Activated CD4-positive, alpha-beta T cell treated with anti-CD3 and anti-CD28 coated beads for 1 hour (primary cell): ENCODE measurements around the gene TMEM239.
"Not testable (repeated sequence)": the region's sequence is repeated elsewhere in the genome, so short reads cannot be mapped to it uniquely, and the experiment has no call there.

ENCODE experiments used
- DNase-seq: peaks from one replicate; pipeline ENCODE4 v3.0.0-alpha.2; 2020

Gene TMEM239

GRCh38 chr20:2820896-2821869 is 5.0 kb downstream of the TMEM239 start:
- DNase-seq: no peak

GRCh38 chr20:2822073-2822472 is 5.9 kb downstream of the TMEM239 start:
- no peak for DNase-seq

- no peak for DNase-seq
These were observed 9.6 kb downstream of the TMEM239 start for GRCh38 chr20:2825761-2826160.

DNA sequence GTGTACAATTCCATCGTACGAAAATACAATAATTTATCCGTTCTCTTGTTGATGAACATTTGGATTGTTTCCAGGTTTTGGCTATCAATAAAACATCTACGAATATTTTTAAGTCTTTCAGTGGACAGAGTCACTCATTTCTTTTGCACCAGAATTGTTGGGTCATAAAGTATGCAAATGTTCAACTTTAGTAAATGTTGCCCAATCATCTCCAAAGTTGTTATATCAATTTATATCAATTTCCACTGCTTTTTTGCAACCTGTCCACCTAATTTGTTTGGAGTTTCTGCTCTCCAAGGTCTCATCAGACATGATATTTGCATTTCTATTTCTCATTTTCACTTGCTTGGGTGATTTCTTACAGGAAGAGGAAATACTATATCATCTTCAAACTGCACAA is 10.5 kb downstream of the TMEM239 start:
- no peak for DNase-seq

GRCh38 chr20:2829376-2829775 is 13.2 kb downstream of the TMEM239 start:
- no peak for DNase-seq

GRCh38 chr20:2831206-2831605 is 15.0 kb downstream of the TMEM239 start:
- not testable (repeated sequence) for DNase-seq

GRCh38 chr20:2833761-2834160 is 17.6 kb downstream of the TMEM239 start:
- no peak for DNase-seq

DNA sequence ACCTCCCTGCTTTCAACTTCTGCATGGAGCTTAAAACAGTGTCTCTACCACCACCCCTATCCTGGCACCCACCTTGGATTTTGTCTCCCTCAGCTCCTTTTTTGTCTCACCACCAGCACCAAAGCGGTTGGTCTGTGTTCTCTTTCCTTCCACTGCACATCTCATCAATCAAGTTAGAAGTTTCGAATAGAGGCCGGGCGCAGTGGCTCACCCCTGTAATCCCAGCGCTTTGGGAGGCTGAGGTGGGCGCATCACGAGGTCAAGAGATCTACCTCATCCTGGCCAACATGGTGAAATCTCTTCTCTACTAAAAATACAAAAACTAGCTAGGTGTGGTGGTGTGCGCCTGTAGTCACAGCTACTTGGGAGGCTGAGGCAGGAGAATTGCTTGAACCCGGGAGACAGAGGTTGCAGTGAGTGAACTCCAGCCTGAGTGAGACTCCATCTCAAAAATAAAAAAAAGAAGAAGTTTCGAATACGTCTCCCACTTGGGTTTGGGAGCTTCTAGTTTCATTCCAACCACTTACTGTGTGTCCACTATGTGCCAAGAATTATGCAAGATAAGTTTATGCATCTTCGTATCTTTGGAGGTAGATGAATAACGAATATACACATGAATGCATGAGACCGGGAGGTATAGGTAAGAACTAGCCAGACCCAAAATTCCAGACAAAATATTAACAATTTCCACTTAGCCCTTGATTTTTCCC is 18.4 kb downstream of the TMEM239 start:
- no peak for DNase-seq

- DNase-seq: no peak
These were observed 19.2 kb downstream of the TMEM239 start for GRCh38 chr20:2835331-2835796.

DNA sequence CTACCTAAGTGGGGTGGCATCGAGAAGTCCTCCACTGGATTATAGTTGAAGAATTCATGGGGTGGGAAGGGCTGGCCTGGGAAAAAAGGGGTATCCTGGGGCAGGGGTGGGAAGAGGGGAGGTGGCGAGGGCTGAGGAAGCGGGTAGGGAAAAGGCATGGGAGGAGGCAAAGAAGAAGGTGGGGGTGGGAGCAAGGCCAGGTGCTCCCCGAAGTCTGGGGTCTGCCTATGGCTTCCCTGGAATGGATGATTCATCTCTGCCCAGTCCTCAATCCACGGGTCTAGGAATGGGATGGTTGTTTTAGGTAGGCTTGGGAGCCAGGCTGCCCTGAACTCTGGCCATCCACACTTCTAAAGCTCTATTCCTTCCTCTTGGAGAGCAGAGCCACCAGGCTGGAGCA is 19.9 kb downstream of the TMEM239 start:
- no peak for DNase-seq

GRCh38 chr20:2837221-2837960 is 21.2 kb downstream of the TMEM239 start:
- no peak for DNase-seq

DNA sequence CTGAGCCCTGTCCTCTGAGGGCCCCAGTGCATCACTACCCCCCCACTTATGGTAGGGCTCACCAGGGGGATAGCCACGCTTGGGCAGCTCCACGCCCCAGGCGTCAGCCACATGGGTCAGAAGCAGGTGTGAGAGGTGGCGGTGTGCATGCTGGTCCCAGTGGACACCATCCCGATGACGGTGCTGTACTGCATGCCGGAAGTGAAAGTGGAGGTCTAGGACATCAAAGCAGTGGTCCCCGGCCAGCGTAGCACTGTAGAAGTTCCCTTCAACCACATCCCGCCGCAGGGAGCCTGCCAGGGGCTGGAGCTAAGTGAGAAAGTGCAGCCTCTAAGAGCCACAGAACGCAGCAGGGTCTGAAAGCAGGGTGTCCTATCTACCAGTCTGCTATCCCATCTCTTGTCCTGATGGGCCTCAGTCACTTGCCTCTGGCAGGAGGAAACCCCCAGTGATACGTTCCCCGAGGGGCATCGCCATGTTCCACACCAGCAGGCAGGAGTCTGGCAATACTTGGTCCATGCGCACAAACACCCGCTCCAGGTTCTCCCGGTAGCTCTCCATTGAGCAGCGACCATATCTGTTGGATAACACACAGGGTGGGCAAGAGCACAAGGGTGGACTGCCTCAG is 22.1 kb downstream of the TMEM239 start:
- DNase-seq: no peak

DNA sequence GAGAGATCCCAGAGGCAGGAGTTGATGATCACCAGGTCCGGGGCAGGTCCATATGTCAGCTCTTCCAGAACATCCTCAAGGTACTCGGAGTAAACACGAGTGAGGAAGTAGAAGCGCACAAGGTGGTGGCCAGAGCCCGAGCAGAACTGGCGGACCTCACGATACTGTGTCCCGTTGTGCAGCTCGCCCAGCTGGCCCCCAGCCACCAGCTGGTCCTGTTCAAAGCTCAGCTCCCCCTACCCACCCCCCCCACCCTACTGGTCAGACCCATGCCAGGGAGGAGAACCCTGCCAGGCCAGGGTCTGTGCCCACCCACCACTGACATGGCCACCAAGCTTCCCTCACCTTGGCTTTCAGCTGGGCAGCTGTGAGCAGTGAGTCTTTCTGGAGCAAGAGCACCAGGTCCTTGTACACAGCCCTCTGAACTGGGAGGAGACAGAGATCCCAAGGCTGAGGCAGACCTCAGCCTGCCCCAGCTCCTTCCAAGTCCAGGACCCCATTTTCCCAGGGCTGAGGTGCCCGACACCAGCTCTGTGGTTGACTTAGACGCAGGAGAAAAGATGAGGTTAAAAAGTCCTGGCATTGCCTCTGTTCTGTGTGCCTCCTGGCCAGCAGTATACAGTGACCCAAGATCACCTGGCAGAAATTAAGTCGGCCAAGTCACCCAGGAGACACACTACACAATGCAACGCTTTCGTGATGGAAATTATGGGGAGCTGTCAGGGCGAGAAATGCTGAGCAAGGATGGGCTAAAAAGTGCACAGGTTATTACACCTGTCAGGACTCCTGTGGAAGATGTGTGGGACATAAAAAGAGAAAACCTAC is 22.9 kb downstream of the TMEM239 start:
- DNase-seq: no peak

GRCh38 chr20:2839732-2840137 is 23.6 kb downstream of the TMEM239 start:
- DNase-seq: no peak

DNA sequence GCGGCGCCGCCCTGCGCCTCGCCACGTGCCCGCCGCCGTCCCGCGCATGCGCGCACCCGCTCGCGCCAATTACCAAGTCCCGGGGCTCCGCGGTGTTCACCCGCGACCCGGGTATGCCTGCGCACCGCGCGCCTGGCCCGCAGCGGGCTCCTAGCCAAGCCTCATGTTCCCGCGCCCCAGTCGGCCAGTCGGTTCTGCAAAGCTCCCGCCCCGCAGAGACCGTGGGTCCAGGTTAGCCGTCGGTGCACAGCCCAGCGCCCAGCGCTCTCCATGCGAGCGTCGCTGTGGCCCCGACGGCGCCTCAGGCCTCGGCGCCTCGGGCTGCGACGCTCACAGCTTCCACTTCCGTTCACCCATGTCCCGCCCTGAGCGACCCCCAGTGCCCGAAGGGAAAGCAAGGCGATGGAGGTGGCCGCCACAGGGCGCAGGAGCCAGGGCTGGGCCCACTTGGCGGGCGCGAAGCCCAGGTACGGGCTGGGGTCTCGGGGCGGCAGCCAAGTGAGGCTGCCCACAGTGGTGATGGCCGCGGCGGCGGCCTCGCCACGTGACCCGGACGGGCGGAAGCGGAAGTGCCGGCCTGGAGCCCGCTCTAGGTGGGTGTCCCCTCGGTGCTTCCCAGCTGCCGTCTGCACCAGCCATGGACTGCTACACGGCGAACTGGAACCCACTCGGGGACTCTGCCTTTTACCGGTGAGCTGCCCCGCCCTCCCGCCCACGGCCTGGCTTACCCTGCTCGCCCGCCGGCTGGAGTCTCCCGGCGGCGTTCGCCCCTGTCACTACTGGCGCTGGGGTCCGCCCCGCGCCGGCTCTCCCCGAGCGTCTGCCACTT is 24.2 kb downstream of the TMEM239 start, which contains the start of the genes PCED1A and VPS16:
Gene PCED1A (minus strand): TSS at position 518 of the 829 bp plus-strand sequence. CDS start 743 bp downstream, outside the sequence.
Gene VPS16 (plus strand): TSS at position 608 of the 829 bp plus-strand sequence. CDS start 30 bp downstream, at position 638.
- DNase-seq: peak; percentile 82

GRCh38 chr20:2840967-2841531 is 24.9 kb downstream of the TMEM239 start:
- peak; percentile 15 for DNase-seq

DNA sequence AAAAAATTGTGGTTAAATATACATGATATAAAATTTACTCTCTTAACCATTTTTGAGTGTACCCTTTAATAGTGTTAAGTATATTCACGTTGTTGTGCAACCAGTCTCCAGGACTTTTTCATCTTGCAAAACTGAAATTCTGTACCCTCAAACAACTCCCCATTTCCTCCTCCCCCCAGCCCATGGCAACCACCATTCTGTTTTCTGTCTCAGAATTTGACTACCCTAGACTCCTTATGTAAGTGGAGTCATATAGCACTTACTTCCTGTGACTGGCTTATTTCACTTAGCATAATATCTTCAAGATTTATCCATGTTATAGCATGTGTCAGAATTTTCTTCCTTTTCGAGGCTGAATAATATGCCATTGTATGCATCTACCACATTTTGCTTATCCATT is 29.4 kb downstream of the TMEM239 start:
- no peak for DNase-seq

GRCh38 chr20:2846698-2847097 is 30.5 kb downstream of the TMEM239 start:
- DNase-seq: no peak

- no peak for DNase-seq
These were observed 31.6 kb downstream of the TMEM239 start for GRCh38 chr20:2847802-2848201.

DNA sequence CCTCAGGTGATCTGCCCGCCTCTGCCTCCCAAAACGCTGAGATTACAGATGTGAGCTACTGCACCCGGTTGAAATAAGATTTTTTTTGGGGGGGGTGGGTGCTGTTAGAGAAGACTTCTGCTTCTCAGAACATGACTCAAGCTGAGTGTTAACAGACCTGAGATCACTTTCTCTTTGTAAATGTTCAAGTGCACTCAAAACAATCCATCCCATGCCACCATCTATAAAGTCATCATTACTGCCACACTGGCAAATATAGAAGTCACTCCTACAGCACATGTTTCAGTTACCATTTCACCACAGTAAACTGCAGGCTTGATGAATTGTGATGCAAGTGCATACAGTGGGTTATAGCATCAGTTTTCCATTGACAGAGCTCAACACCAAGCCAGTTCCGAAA is 33.4 kb downstream of the TMEM239 start:
- no peak for DNase-seq
